Measurements from ENCODE around the gene COBL. TPM values are rescaled to one million over a fixed set of nuclear protein-coding genes. Genes with fewer than 3 reads are reported as not detected.

COBL gene
- total and polyA plus RNA-seq, 2 of the 4 experiments (the other 2 are of a cell fraction): under 0.01 TPM; not detected in 1

DNA sequence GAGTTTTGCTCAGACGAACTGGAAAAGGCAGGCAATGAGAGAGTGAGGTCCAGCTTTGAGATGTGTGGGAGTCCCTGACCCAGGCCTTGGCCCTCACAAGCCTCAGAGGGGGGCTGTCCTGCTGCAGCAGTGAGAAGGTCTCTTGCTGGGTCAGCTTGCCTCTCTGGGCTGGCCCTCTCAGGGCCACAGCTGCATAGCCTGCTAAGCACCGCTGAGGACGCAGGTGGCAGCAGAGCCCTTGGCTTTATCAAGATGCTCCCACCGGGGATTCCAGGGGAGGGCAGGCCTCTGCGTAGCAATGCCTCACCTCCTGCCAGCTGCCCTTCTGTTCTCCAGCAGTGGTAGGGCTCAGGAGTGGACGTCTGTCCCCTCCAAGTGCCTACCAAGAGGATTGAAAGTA lies 128.7 kb downstream of the COBL start:
- Histone ChIP-seq H3K4me2 (ENCODE audit: low read depth, low read length) (no peak overlapping the region), H2BK5ac (ENCODE audit: low read depth, low read length, poor library complexity, severe bottlenecking) (no peak overlapping the region), H3K56ac (ENCODE audit: extremely low read depth, insufficient read depth, low read length) (no peak overlapping the region), H2AK9ac (replicated peaks; ENCODE audit: low read depth, low read length, poor library complexity) (no peak overlapping the region), H3K27ac (ENCODE audit: insufficient read depth, low read length) (no peak overlapping the region), H3K36me3 (ENCODE audit: control insufficient read depth, insufficient read depth, low read length) (no peaks in the 10 kb centered on the region), H4K8ac (ENCODE audit: low read depth in 2 of 2, low read length in 2 of 2) (no peak overlapping the region), H3K9ac (ENCODE audit: low read depth, low read length) (no peak overlapping the region), H3K14ac (replicated peaks; ENCODE audit: low read depth, low read length) (no peak overlapping the region), H3K4me1 (ENCODE audit: control insufficient read depth, insufficient read depth, low read length) (no peaks in the 10 kb centered on the region), H2BK15ac (ENCODE audit: low read depth, low read length) (no peak overlapping the region), H4K91ac (ENCODE audit: insufficient read depth, low read depth, low read length) (no peak overlapping the region), H2AFZ (replicated peaks; ENCODE audit: low read length, poor library complexity) (no peak overlapping the region), H3K27me3 (ENCODE audit: control insufficient read depth, insufficient read depth, low read length) (no peaks in the 10 kb centered on the region), H4K20me1 (ENCODE audit: insufficient read depth, low read length) (no peaks in the 10 kb centered on the region), H4K5ac (ENCODE audit: low read depth, low read length) (no peak overlapping the region), H3K4me3 (ENCODE audit: insufficient read depth, low read depth, low read length) (no peak overlapping the region), H3K79me1 (ENCODE audit: low read depth in 1 of 2, low read length in 2 of 2) (no peaks in the 10 kb centered on the region), H3K9me3 (ENCODE audit: control insufficient read depth, insufficient read depth, low read length) (no peaks in the 10 kb centered on the region), H3K9me1 (ENCODE audit: insufficient read depth, low read length) (no peaks in the 10 kb centered on the region), H2BK20ac (ENCODE audit: low read depth, low read length) (no peak overlapping the region), H3K4ac (ENCODE audit: low read depth, low read length) (no peak overlapping the region), H3K23ac (ENCODE audit: low read depth, low read length) (no peak overlapping the region), H2BK120ac (ENCODE audit: low read depth, low read length) (no peak overlapping the region), H3K18ac (ENCODE audit: low read depth, low read length) (no peak overlapping the region), H2AK5ac (ENCODE audit: low read depth, low read length) (no peak overlapping the region)
- no TSS peak for BruUV-seq (replicated peaks)
- in situ Hi-C loops (cut with MboI; ENCODE audit: low sequenced_read_pairs) (no loop called here), intact Hi-C loops (cut with micrococcal nuclease) (no loop called here), dilution Hi-C loops (cut with HindIII; ENCODE audit: low sequenced_read_pairs, unreplicated experiment) (no loop called here)
- ChIA-PET POLR2A (ENCODE audit: unreplicated experiment) (no interaction called here), CTCF (no interaction called here)
- WGBS, 2 experiments (ENCODE audit: extremely low coverage in 2 of 2, insufficient read length in 1 of 2): 41% methylated on average over 2 of the region's 6 CpGs; no CpG with 5 or more reads in 1 of the 2 experiments
- no peak for DNase-seq
- no peak for ATAC-seq (ENCODE audit: low read depth)
- TF ChIP-seq, protein P1, sequence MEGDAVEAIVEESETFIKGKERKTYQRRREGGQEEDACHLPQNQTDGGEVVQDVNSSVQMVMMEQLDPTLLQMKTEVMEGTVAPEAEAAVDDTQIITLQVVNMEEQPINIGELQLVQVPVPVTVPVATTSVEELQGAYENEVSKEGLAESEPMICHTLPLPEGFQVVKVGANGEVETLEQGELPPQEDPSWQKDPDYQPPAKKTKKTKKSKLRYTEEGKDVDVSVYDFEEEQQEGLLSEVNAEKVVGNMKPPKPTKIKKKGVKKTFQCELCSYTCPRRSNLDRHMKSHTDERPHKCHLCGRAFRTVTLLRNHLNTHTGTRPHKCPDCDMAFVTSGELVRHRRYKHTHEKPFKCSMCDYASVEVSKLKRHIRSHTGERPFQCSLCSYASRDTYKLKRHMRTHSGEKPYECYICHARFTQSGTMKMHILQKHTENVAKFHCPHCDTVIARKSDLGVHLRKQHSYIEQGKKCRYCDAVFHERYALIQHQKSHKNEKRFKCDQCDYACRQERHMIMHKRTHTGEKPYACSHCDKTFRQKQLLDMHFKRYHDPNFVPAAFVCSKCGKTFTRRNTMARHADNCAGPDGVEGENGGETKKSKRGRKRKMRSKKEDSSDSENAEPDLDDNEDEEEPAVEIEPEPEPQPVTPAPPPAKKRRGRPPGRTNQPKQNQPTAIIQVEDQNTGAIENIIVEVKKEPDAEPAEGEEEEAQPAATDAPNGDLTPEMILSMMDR (conservative IDR thresholded peaks at IDR 0.05; ENCODE audit: low read depth, low read length): no peak
- no peak for TF ChIP-seq CEBPB (IDR thresholded peaks at IDR 0.05; ENCODE audit: low read depth, low read length)
- TF ChIP-seq NFE2L2 (IDR thresholded peaks at IDR 0.05; ENCODE audit: low read depth, low read length): no peak
- TF ChIP-seq BHLHE40 (IDR thresholded peaks at IDR 0.05; ENCODE audit: low read depth, low read length): no peak
- TF ChIP-seq POLR2A (IDR thresholded peaks at IDR 0.05; ENCODE audit: low read depth, low read length): no peak
- no peak for TF ChIP-seq RFX5 (IDR thresholded peaks at IDR 0.05; ENCODE audit: low read depth, low read length)
- TF ChIP-seq MXI1 (IDR thresholded peaks at IDR 0.05; ENCODE audit: borderline replicate concordance, low read depth, low read length): no peak
- TF ChIP-seq CHD1 (IDR thresholded peaks at IDR 0.05; ENCODE audit: low read depth, low read length): no peak
- TF ChIP-seq, protein P2, sequence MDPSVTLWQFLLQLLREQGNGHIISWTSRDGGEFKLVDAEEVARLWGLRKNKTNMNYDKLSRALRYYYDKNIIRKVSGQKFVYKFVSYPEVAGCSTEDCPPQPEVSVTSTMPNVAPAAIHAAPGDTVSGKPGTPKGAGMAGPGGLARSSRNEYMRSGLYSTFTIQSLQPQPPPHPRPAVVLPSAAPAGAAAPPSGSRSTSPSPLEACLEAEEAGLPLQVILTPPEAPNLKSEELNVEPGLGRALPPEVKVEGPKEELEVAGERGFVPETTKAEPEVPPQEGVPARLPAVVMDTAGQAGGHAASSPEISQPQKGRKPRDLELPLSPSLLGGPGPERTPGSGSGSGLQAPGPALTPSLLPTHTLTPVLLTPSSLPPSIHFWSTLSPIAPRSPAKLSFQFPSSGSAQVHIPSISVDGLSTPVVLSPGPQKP (IDR thresholded peaks at IDR 0.05; ENCODE audit: borderline replicate concordance, low read depth, low read length): no peak
- TF ChIP-seq FOS (IDR thresholded peaks at IDR 0.05; ENCODE audit: low read depth, low read length): no peak
- TF ChIP-seq RAD21 (IDR thresholded peaks at IDR 0.05; ENCODE audit: low read length): no peak
- TF ChIP-seq RCOR1 (IDR thresholded peaks at IDR 0.05; ENCODE audit: insufficient replicate concordance, low read length): no peak

Measured in IMR-90 (cell line).